GM12892 (cell line): ENCODE data around the gene TRAPPC2.

Experiments
- POLR2A ChIP-seq: IDR thresholded peaks from 2 replicates; pipeline ENCODE4 v1.6.1; 2011; ENCODE audit warnings: low read depth, low read length, control low read depth
- POLR2AphosphoS5 ChIP-seq: IDR thresholded peaks from 2 replicates; pipeline ENCODE4 v1.6.1; 2011; ENCODE audit warnings: low read depth, low read length, control low read depth
- TAF1 ChIP-seq: IDR thresholded peaks from 2 replicates; pipeline ENCODE4 v1.6.1; 2011; ENCODE audit warnings: low read depth, mild to moderate bottlenecking, control low read depth, low read length, borderline replicate concordance

DNA sequence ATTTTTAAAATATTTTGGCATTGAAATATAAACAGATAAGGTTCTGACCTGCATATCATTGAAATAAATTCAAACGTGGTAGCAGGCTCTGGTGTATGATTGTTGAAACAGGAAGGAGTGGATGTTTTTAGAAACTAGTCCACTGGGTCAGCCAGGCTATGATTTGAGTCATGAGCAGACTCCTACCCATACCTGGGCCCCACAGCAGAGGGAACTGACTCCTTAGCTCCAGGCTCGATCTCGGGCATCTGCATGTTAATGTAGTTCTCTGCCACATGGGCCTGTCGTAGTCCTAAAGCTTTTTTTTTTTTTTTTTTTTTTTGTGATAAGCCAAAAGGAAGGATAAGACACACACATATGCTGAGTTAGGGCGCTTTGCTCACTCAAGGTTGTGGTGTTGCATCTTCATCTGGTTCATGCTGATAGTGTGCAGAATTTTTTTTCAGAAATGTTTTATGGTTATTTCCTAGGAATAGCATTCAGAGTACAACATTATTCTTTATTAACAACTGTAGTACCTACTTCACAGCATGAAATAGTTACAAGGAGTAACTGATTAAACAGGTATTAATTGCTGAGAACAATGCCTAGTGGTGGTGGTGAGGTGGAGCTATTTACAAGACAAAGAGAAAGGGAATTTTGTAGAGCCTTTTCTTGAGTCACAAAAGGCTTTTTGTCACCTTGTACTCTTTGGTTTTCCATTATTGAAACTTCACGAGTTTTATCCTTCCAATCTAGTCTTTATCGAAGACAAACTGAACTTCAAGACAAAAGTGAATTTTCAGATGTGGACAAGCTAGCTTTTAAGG is 27.4 kb upstream of the TRAPPC2 start:
- TF ChIP-seq POLR2AphosphoS5, result no peak
- no peak for TF ChIP-seq POLR2A
- TF ChIP-seq TAF1, result no peak
